Measurements from ENCODE around the gene NDUFAF7. TPM values are rescaled to one million over a fixed set of nuclear protein-coding genes. Genes with fewer than 3 reads are reported as not detected.

Gene NDUFAF7
- total and polyA plus RNA-seq, 10 of the 15 experiments (the other 5 are each of a cell fraction or from before 2014, with no cell fraction given) = 16.6 to 39.5 (median 24.3) TPM

- TF ChIP-seq RBBP5 (conservative IDR thresholded peaks at IDR 0.05) = no peak
- TF ChIP-seq, protein P1, sequence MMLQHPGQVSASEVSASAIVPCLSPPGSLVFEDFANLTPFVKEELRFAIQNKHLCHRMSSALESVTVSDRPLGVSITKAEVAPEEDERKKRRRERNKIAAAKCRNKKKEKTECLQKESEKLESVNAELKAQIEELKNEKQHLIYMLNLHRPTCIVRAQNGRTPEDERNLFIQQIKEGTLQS (IDR thresholded peaks at IDR 0.05; ENCODE audit: borderline replicate concordance, extremely low read depth, low read depth, low read length) = no peak
- peak; percentile 76 for TF ChIP-seq MLLT1 (IDR thresholded peaks at IDR 0.05)
- peak; percentile 82; the same call in 1 of the 2 replicates for TF ChIP-seq SMARCA5 (IDR thresholded peaks at IDR 0.05)
- peak; percentile 21 for TF ChIP-seq E4F1 (IDR thresholded peaks at IDR 0.05; ENCODE audit: borderline replicate concordance, partially characterized antibody)
- no peak for TF ChIP-seq NR2C2 (IDR thresholded peaks at IDR 0.05; ENCODE audit: borderline replicate concordance, control insufficient read depth, insufficient read length, low read depth)
- TF ChIP-seq PML (IDR thresholded peaks at IDR 0.05; ENCODE audit: low read length) = peak; percentile 98
- peak in 1 of 2 experiments; percentile 63; a peak in 1 of 4 replicates for TF ChIP-seq ETV6 (conservative IDR thresholded peaks at IDR 0.05 in 1 of 2, IDR thresholded peaks at IDR 0.05 in 1 of 2; ENCODE audit: borderline replicate concordance in 1 of 2, low read depth in 1 of 2)
- TF ChIP-seq, protein P2, sequence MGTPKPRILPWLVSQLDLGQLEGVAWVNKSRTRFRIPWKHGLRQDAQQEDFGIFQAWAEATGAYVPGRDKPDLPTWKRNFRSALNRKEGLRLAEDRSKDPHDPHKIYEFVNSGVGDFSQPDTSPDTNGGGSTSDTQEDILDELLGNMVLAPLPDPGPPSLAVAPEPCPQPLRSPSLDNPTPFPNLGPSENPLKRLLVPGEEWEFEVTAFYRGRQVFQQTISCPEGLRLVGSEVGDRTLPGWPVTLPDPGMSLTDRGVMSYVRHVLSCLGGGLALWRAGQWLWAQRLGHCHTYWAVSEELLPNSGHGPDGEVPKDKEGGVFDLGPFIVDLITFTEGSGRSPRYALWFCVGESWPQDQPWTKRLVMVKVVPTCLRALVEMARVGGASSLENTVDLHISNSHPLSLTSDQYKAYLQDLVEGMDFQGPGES (IDR thresholded peaks at IDR 0.05) = no peak
- TF ChIP-seq STAT3 (IDR thresholded peaks at IDR 0.05; ENCODE audit: low read depth, low read length) = no peak
- no peak for TF ChIP-seq WRNIP1 (IDR thresholded peaks at IDR 0.05; ENCODE audit: borderline replicate concordance, low read depth, low read length)
- peak; percentile 64 to 74 for TF ChIP-seq IKZF2 (IDR thresholded peaks at IDR 0.05)
- no peak for TF ChIP-seq SREBF2 (IDR thresholded peaks at IDR 0.05; ENCODE audit: low read length)
- TF ChIP-seq HDAC6 (IDR thresholded peaks at IDR 0.05; ENCODE audit: unreplicated experiment) = no peak
- peak; percentile 55; the same call in 1 of the 2 replicates for TF ChIP-seq NR2C1 (IDR thresholded peaks at IDR 0.05)
- 0 out of 2 replicates have a peak, but pooled peaks have one; percentile 38 for TF ChIP-seq LARP7 (IDR thresholded peaks at IDR 0.05)
- TF ChIP-seq, protein P3, sequence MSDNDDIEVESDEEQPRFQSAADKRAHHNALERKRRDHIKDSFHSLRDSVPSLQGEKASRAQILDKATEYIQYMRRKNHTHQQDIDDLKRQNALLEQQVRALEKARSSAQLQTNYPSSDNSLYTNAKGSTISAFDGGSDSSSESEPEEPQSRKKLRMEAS (IDR thresholded peaks at IDR 0.05; ENCODE audit: low read depth, low read length) = peak; percentile 89; the same call in 1 of the 2 replicates
- no peak for TF ChIP-seq MTA2 (IDR thresholded peaks at IDR 0.05; ENCODE audit: low read depth)
- no peak for TF ChIP-seq KDM1A (IDR thresholded peaks at IDR 0.05; ENCODE audit: borderline replicate concordance)
- TF ChIP-seq MEF2B (IDR thresholded peaks at IDR 0.05; ENCODE audit: partially characterized antibody, poor library complexity, severe bottlenecking) = peak; percentile 9
- no peak for TF ChIP-seq USF2 (IDR thresholded peaks at IDR 0.05; ENCODE audit: borderline replicate concordance, low read depth, low read length)
Observed at GRCh38 chr2:37231241-37232130, at the start of gene NDUFAF7, which contains the start of gene CEBPZ (continued).
